GM23338 (cell line): ENCODE measurements around the gene ASS1.

Source experiments
- CTCF ChIP-seq, 2 experiments: fragments of 200-600 bp in 1 of 2; sonication (generic) in 1 of 2; conservative IDR thresholded peaks; 2 replicates each; pipeline versions ENCODE4 v1.5.1 to v1.6.1; 2016 to 2017; ENCODE audit warnings: antibody characterized with exemption in 2 of 2, low read depth in 2 of 2, mild to moderate bottlenecking in 2 of 2, moderate library complexity in 1 of 2
- EZH2 ChIP-seq: fragments of 200-600 bp; sonication (generic); IDR thresholded peaks from one replicate; pipeline ENCODE4 v1.8.0; 2017; ENCODE audit warnings: antibody characterized with exemption, mild to moderate bottlenecking, low read depth; ENCODE audit not compliant: unreplicated experiment
- POLR2AphosphoS5 ChIP-seq: IDR thresholded peaks from 2 replicates; pipeline ENCODE4 v1.6.1; 2016; ENCODE audit warnings: antibody characterized with exemption, low read depth

GRCh38 chr9:130400870-130401269 lies 43.9 kb upstream of the ASS1 start:
- no peak for TF ChIP-seq POLR2AphosphoS5
- TF ChIP-seq CTCF (conservative IDR thresholded peaks at IDR 0.05; ENCODE audit: low read depth in 2 of 2) = no peak
- TF ChIP-seq EZH2 = no peak
